Activated CD4-positive, alpha-beta T cell treated with anti-CD3 and anti-CD28 coated beads, Interleukin-2, amount 10 ng/mL, durations not matched to agents 24 days and 14 days (primary cell): ENCODE data around the gene ACBD3. TPM values are rescaled to one million over a fixed set of nuclear protein-coding genes. Genes with fewer than 3 reads are reported as not detected.
A peak's percentile ranks its signal among the peaks of the same experiment; 100 is the strongest.
"Not testable (repeated sequence)": the region's sequence is repeated elsewhere in the genome, so short reads cannot be mapped to it uniquely, and the experiment has no call there.

Experiments used
- DNase-seq: peaks from one replicate; pipeline ENCODE4 v3.0.0; 2022
- H3K27ac Mint-ChIP-seq: one replicate; pipeline ENCODE4 v1.8.0; 2022; ENCODE audit warnings: mild to moderate bottlenecking, mixed read lengths
- H3K27me3 Mint-ChIP-seq: one replicate; pipeline ENCODE4 v1.8.0; 2022; ENCODE audit warnings: mixed read lengths
- H3K36me3 Mint-ChIP-seq: one replicate; pipeline ENCODE4 v1.8.0; 2022; ENCODE audit warnings: low read depth, mild to moderate bottlenecking, mixed read lengths
- H3K4me1 Mint-ChIP-seq: one replicate; pipeline ENCODE4 v1.8.0; 2021; ENCODE audit warnings: mixed read lengths
- H3K4me3 Mint-ChIP-seq: one replicate; pipeline ENCODE4 v1.8.0; 2022; ENCODE audit warnings: mild to moderate bottlenecking, moderate library complexity, mixed read lengths
- H3K9me3 Mint-ChIP-seq: one replicate; pipeline ENCODE4 v1.8.0; 2021; ENCODE audit warnings: mixed read lengths
- intact Hi-C: fragments of 100-400 bp; cut with micrococcal nuclease; formaldehyde crosslinking; loops from one replicate; pipeline ENCODE4 v1.15.1; 2023
- total RNA-seq: library from RNA; stranded (reverse); gene quantifications from 2 replicates; pipeline ENCODE4 v1.2.3, GENCODE V29; 2022

The ACBD3 gene
- total RNA-seq, 1 donor from 2014 or later = 23.9 TPM

GRCh38 chr1:226210571-226211176 is 24.1 kb upstream of the ACBD3 start:
- H3K27ac Mint-ChIP-seq = no peak overlapping the region
- no peaks in the 10 kb centered on the region for H3K27me3 Mint-ChIP-seq
- no peaks in the 10 kb centered on the region for H3K36me3 Mint-ChIP-seq
- no peak overlapping the region for H3K4me3 Mint-ChIP-seq
- no peak for DNase-seq
- no peaks in the 10 kb centered on the region for H3K9me3 Mint-ChIP-seq
- intact Hi-C loops = no loop called here
- H3K4me1 Mint-ChIP-seq = no peaks in the 10 kb centered on the region

DNA sequence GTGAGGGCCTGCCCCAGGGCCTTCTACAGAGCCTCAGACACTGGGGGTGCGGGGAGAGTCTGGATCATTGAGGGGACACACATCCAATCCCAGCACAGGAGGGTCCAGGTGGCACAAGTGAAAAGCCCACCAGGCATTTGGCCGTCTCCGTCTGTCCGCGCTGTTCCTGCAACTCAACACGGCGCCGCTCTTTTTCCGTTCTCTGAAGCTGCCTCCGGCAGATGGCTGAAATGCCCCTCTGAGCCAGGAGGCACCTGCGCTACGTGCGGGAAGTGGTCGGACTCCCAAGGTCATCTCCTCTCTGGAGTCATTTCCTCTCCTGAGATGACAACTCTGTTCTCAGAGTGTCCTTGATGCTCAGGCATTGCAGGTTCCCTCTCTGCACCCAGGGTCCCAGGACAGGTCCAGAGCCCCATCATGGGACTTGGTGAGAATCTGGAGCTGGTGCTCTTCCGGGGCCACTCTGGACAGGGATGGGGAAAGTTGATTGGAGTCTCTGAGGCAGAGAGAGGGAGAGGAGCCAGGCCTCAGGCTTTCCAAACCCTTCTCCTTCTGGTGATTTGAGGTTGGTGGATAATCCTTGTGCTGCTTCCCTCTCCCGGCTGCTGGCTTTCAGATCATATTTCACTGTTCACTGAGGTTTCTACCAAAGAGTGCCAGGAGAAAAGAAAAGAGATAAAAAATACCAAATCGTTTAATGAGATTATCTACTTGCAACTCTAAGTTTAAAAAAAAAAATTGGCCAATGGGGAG is 22.9 kb upstream of the ACBD3 start:
- Mint-ChIP-seq H3K36me3 (no peaks in the 10 kb centered on the region), H3K4me3 (no peak overlapping the region), H3K9me3 (no peaks in the 10 kb centered on the region), H3K4me1 (no peaks in the 10 kb centered on the region), H3K27ac (no peak overlapping the region), H3K27me3 (no peaks in the 10 kb centered on the region)
- DNase-seq = no peak
- intact Hi-C loops = no loop called here

GRCh38 chr1:226207048-226207447 is 20.5 kb upstream of the ACBD3 start:
- no peak for DNase-seq
- no peak overlapping the region for H3K27ac Mint-ChIP-seq
- intact Hi-C loops = no loop called here
- H3K36me3 Mint-ChIP-seq = no peaks in the 10 kb centered on the region
- H3K9me3 Mint-ChIP-seq = no peaks in the 10 kb centered on the region
- H3K4me1 Mint-ChIP-seq = no peaks in the 10 kb centered on the region
- H3K4me3 Mint-ChIP-seq = no peak overlapping the region
- H3K27me3 Mint-ChIP-seq = peaks cover 5% of the 10 kb centered on the region

- H3K4me1 Mint-ChIP-seq = no peaks in the 10 kb centered on the region
- no peaks in the 10 kb centered on the region for H3K9me3 Mint-ChIP-seq
- no peak for DNase-seq
- no peak overlapping the region for H3K27ac Mint-ChIP-seq
- no peak overlapping the region for H3K4me3 Mint-ChIP-seq
- peaks cover 14% of the 10 kb centered on the region for H3K27me3 Mint-ChIP-seq
- intact Hi-C loops = no loop called here
- H3K36me3 Mint-ChIP-seq = no peaks in the 10 kb centered on the region
Observed at GRCh38 chr1:226204198-226204597, 17.7 kb upstream of the ACBD3 start.

- intact Hi-C loops = no loop called here
- peaks cover 14% of the 10 kb centered on the region for H3K27me3 Mint-ChIP-seq
- no peak overlapping the region for H3K27ac Mint-ChIP-seq
- no peak for DNase-seq
- no peaks in the 10 kb centered on the region for H3K9me3 Mint-ChIP-seq
- no peak overlapping the region for H3K4me3 Mint-ChIP-seq
- no peaks in the 10 kb centered on the region for H3K4me1 Mint-ChIP-seq
- no peaks in the 10 kb centered on the region for H3K36me3 Mint-ChIP-seq
Observed at GRCh38 chr1:226203655-226204054, 17.1 kb upstream of the ACBD3 start.

DNA sequence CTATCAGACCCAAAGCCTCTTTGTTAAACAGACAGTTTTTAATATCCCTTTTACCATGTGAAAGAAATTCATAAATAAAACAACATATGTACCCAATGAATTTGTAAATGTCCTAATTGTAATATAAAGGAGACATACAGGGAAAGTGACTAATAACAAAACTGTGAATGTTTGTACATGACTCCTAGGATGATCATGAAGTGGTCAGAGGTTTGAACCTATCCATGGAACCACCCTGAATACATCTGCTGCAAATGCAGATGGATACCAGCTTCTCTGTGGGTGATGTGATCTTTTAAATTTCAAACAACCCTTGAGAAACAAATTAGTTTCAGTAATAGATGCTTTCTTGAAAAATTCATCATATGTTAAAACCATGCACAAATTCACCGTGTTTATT is 16.7 kb upstream of the ACBD3 start:
- Mint-ChIP-seq H3K36me3 (no peaks in the 10 kb centered on the region), H3K4me1 (no peaks in the 10 kb centered on the region), H3K27me3 (peaks cover 14% of the 10 kb centered on the region), H3K9me3 (no peaks in the 10 kb centered on the region), H3K27ac (no peak overlapping the region), H3K4me3 (no peak overlapping the region)
- intact Hi-C loops = no loop called here
- no peak for DNase-seq

GRCh38 chr1:226202666-226203065 is 16.1 kb upstream of the ACBD3 start:
- intact Hi-C loops, H3K36me3 Mint-ChIP-seq, H3K4me1 Mint-ChIP-seq, H3K4me3 Mint-ChIP-seq, H3K9me3 Mint-ChIP-seq, DNase-seq, H3K27ac Mint-ChIP-seq: not testable (repeated sequence)
- peaks cover 14% of the 10 kb centered on the region for H3K27me3 Mint-ChIP-seq

- no peaks in the 10 kb centered on the region for H3K36me3 Mint-ChIP-seq
- intact Hi-C loops = no loop called here
- no peak overlapping the region for H3K4me3 Mint-ChIP-seq
- peaks cover 14% of the 10 kb centered on the region for H3K27me3 Mint-ChIP-seq
- no peaks in the 10 kb centered on the region for H3K9me3 Mint-ChIP-seq
- no peak overlapping the region for H3K27ac Mint-ChIP-seq
- DNase-seq = no peak
- H3K4me1 Mint-ChIP-seq = no peaks in the 10 kb centered on the region
Observed at GRCh38 chr1:226202246-226202645, 15.7 kb upstream of the ACBD3 start.

DNA sequence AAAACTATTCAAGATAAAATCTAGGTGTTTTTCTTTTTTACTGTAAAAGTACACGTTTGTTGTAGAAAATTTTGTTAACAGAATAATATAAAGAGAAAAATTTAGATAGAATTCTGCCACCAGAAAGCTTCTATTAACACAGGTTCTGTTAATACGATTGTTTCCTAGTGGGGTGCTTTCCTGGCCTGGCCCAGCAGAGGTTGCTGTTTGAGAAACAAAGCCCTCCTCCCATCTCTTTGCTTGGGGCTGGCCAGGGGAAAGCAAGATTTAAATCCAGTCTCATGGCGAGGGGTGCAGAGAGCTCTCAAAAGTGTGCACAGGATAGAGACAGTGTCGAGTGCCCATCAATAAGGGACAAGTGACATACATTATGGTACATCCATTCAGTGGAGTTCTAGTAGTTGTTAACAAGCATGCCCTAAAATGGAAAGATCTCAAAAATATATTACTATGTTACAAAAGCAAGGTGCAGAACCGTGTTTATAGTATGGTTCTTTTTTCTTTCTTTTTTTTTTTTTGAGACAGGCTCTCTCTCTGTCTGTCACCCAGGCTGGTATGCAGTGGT is 14.6 kb upstream of the ACBD3 start:
- Mint-ChIP-seq H3K9me3 (no peaks in the 10 kb centered on the region), H3K36me3 (no peaks in the 10 kb centered on the region), H3K27ac (no peak overlapping the region), H3K27me3 (peaks cover 14% of the 10 kb centered on the region), H3K4me1 (peaks cover 2% of the 10 kb centered on the region), H3K4me3 (no peak overlapping the region)
- intact Hi-C loops = loop anchor here (2.0 kb wide), 1 partner anchor 132 kb away; no protein-coding TSS in a partner anchor
- DNase-seq = peak; percentile 59

DNA sequence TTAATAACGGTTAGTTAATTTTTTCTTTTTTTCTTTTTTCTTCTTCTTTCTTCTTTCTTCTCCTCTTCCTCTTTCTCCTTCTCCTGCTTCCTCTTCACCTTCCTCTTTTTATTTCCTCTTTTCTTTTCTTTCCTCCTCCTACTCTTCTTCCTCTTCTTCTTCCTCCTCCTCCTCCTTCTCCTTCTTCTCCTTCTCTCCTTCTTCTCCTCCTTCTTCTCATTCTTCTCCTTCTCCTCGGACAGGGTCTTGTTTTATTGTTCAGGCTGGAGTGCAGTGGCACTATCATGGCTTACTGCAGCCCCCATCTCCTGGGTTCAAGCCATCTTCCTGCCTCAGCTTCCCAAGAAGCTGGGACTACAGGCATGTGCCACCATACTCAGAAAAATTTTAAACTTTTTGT is 13.4 kb upstream of the ACBD3 start:
- Mint-ChIP-seq H3K36me3 (no peaks in the 10 kb centered on the region), H3K27me3 (peaks cover 17% of the 10 kb centered on the region), H3K9me3 (no peaks in the 10 kb centered on the region), H3K4me1 (peaks cover 2% of the 10 kb centered on the region), H3K27ac (no peak overlapping the region), H3K4me3 (no peak overlapping the region)
- DNase-seq = no peak
- intact Hi-C loops = loop anchor here (2.0 kb wide), 1 partner anchor 133 kb away; no protein-coding TSS in a partner anchor

DNA sequence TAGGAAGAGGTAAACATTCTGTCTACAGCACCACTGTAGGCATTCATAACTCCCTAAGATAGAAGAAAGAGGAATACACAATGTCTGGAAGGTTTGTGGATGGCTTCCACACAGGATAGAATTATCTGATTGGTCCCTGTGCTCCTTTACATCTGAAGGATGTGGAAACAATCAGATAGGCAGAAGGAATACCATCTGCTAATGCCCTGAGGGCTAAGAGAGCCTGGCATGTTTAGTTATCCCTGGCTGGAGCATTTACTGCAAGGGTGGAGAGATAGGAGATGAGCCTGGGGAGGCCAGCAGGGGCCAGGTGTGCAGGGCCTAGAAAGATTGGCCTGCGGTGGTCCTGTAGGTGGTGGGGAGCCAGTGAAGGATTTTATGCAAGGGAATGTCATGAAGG is 8.6 kb upstream of the ACBD3 start:
- Mint-ChIP-seq H3K4me3 (no peak overlapping the region), H3K4me1 (peaks cover 2% of the 10 kb centered on the region), H3K9me3 (no peaks in the 10 kb centered on the region), H3K27me3 (peaks cover 6% of the 10 kb centered on the region), H3K27ac (no peak overlapping the region), H3K36me3 (no peaks in the 10 kb centered on the region)
- intact Hi-C loops = no loop called here
- no peak for DNase-seq

DNA sequence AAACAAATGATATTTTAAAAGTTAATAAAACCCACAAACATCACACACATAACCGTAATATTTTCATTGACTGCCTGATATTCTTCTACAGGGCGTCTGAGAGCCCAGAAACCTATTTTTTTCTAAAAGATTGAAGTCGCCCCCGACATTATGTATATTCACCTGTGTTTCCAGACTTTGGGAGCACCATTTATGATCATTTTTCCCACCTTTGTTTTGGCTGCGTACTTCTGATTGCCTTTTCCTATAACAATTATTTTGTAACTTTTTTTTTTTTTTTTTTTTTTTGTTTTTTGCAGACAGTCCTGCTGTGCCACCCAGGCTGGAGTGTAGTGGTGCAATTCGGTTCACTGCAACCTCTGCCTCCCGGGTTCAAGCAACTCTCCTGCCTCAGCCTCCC is 839 bp upstream of the ACBD3 start:
- Mint-ChIP-seq H3K4me3 (peak overlapping the region; percentile 35), H3K27me3 (no peaks in the 10 kb centered on the region), H3K27ac (no peak overlapping the region), H3K36me3 (peaks cover 9% of the 10 kb centered on the region), H3K4me1 (peaks cover 26% of the 10 kb centered on the region), H3K9me3 (no peaks in the 10 kb centered on the region)
- intact Hi-C loops = loop anchor here (2.0 to 5.0 kb wide), 3 partner anchors 121 to 220 kb away; partner anchors contain the start of genes LIN9 and PARP1
- DNase-seq = no peak

GRCh38 chr1:226187019-226187322 is 430 bp upstream of the ACBD3 start:
- intact Hi-C loops = loop anchor here (2.0 to 5.0 kb wide), 3 partner anchors 122 to 220 kb away; partner anchors contain the start of genes LIN9 and PARP1
- no peaks in the 10 kb centered on the region for H3K27me3 Mint-ChIP-seq
- peak overlapping the region; percentile 90 for H3K4me3 Mint-ChIP-seq
- H3K4me1 Mint-ChIP-seq = peaks cover 28% of the 10 kb centered on the region
- H3K9me3 Mint-ChIP-seq = no peaks in the 10 kb centered on the region
- H3K27ac Mint-ChIP-seq = peak overlapping the region; percentile 92
- DNase-seq = no peak
- H3K36me3 Mint-ChIP-seq = peaks cover 11% of the 10 kb centered on the region
